GM21526 (cell line): ENCODE data around the gene RNPC3.

Source experiments
- ATAC-seq: cut with Tn5 transposase; IDR thresholded peaks from one replicate; pipeline ENCODE4 v1.9.1; 2021; ENCODE audit warnings: moderate library complexity; ENCODE audit not compliant: unreplicated experiment, low FRiP score

The RNPC3 gene

GRCh38 chr1:103525607-103526507 is at the start of gene RNPC3:
Gene RNPC3, plus strand, starts transcription at chr1:103525699. Its CDS starts 372 bp downstream, at chr1:103526071.
- peak; percentile 72 for ATAC-seq

- ATAC-seq, result no peak
Observed at GRCh38 chr1:103477101-103477500, 48.4 kb upstream of the RNPC3 start.

- no peak for ATAC-seq
Observed at GRCh38 chr1:103489935-103490334, 35.6 kb upstream of the RNPC3 start.

- ATAC-seq, result no peak
Observed at GRCh38 chr1:103492003-103492625, 33.4 kb upstream of the RNPC3 start.

- ATAC-seq, result no peak
Observed at GRCh38 chr1:103496014-103496635, 29.4 kb upstream of the RNPC3 start.

- ATAC-seq, result no peak
Observed at GRCh38 chr1:103497404-103497803, 28.1 kb upstream of the RNPC3 start.

GRCh38 chr1:103509250-103509649 is 16.2 kb upstream of the RNPC3 start:
- ATAC-seq, result no peak

- no peak for ATAC-seq
Observed at GRCh38 chr1:103513711-103514110, 11.8 kb upstream of the RNPC3 start.

GRCh38 chr1:103514920-103515503 is 10.5 kb upstream of the RNPC3 start:
- ATAC-seq, result peak; percentile 79

- no peak for ATAC-seq
Observed at GRCh38 chr1:103516283-103516682, 9.2 kb upstream of the RNPC3 start.

GRCh38 chr1:103516693-103517092 is 8.8 kb upstream of the RNPC3 start:
- no peak for ATAC-seq

- ATAC-seq, result peak; percentile 80
Observed at GRCh38 chr1:103517380-103518047, 8.0 kb upstream of the RNPC3 start.

- ATAC-seq, result no peak
Observed at GRCh38 chr1:103520822-103521221, 4.7 kb upstream of the RNPC3 start.

- no peak for ATAC-seq
Observed at GRCh38 chr1:103523346-103523745, 2.2 kb upstream of the RNPC3 start.

- ATAC-seq, result peak; percentile 49
Observed at GRCh38 chr1:103525114-103525606, 339 bp upstream of the RNPC3 start.

- ATAC-seq, result no peak
Observed at GRCh38 chr1:103527331-103527730, 1.8 kb downstream of the RNPC3 start.

GRCh38 chr1:103529746-103530145 is 4.2 kb downstream of the RNPC3 start:
- ATAC-seq, result no peak

- no peak for ATAC-seq
Observed at GRCh38 chr1:103538226-103538625, 12.7 kb downstream of the RNPC3 start.

GRCh38 chr1:103541431-103541830 is 15.9 kb downstream of the RNPC3 start:
- no peak for ATAC-seq

- no peak for ATAC-seq
Observed at GRCh38 chr1:103546496-103546895, 21.0 kb downstream of the RNPC3 start.
